ENCODE data around the gene HSD11B1.

HSD11B1 gene

DNA sequence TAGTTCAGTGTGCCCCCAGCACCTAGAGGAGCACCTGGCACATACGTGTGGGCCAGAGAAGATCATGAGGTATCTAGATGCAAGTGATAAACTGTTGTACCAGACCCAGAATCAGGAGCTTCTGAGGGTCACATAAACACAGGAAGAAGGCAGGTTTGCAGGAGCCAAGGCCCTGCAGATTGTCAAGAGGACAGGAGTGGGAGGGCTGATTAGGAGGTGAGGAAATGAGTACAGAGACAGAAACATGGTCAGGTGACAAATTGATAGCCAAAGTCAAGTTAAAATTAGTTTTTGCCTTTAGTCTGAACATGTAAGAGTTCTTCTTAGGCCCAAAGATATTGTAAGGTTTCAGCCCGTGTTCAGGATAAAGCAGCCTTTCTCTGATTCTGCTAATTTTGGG lies 37.2 kb downstream of the HSD11B1 start:
- DNase-seq (ENCODE audit: low read depth, low spot score) = no peak
- TF ChIP-seq, protein P1, sequence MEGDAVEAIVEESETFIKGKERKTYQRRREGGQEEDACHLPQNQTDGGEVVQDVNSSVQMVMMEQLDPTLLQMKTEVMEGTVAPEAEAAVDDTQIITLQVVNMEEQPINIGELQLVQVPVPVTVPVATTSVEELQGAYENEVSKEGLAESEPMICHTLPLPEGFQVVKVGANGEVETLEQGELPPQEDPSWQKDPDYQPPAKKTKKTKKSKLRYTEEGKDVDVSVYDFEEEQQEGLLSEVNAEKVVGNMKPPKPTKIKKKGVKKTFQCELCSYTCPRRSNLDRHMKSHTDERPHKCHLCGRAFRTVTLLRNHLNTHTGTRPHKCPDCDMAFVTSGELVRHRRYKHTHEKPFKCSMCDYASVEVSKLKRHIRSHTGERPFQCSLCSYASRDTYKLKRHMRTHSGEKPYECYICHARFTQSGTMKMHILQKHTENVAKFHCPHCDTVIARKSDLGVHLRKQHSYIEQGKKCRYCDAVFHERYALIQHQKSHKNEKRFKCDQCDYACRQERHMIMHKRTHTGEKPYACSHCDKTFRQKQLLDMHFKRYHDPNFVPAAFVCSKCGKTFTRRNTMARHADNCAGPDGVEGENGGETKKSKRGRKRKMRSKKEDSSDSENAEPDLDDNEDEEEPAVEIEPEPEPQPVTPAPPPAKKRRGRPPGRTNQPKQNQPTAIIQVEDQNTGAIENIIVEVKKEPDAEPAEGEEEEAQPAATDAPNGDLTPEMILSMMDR (IDR thresholded peaks at IDR 0.05; ENCODE audit: insufficient read depth, low read length, missing control alignments) = no peak
- no peak overlapping the region for H3K4me3 ChIP-seq (ENCODE audit: low read depth, low read length)
- POLR2A ChIA-PET = no interaction called here
- CTCF ChIA-PET = interaction anchor here (0.9 to 9.9 kb wide), 2 partner anchors 8 to 162 kb away, joined by 3 to 145 read pairs; partner anchors contain the start of gene CAMK1G

DNA sequence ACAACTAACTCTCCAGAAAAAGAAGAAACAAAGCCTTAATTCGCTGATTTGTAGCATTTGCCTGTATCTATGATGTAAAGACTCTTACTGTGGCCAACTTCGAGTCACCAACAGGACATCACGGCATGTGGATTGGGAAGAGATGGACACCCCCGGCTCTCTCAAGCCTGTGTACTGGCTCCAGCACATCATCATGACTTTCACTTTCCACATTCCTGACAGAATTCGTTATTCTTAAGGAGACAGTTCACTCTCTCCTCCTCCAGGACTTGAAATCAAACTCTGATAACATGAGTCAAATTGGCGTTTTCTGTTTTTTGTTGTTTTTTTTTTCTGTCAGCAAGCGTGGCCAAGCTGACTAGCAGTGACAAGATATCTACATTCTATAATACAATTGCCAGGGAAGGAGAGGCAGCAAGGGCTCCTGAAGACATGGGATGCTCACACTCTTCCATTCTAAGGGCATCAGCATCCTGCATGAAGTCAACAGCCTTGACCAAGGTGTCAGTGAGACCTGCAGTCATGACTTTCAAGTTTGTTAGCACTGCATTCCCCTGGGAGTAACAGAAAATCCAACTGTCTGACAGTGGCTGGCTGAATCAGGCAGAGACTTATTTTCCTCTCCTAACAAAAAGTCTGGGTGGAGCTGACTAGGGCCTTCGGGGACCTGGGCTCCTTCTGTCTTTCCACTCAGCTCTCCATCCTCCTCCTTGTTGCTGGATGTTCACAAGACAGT lies 37.9 kb downstream of the HSD11B1 start:
- TF ChIP-seq, protein P1 (IDR thresholded peaks at IDR 0.05; ENCODE audit: insufficient read depth, low read length, missing control alignments) = no peak
- CTCF ChIA-PET = interaction anchor here (0.8 to 9.9 kb wide), 6 partner anchors 7 to 176 kb away, joined by 3 to 145 read pairs (median 7); partner anchors contain the start of gene CAMK1G
- DNase-seq (ENCODE audit: low read depth, low spot score) = no peak

DNA sequence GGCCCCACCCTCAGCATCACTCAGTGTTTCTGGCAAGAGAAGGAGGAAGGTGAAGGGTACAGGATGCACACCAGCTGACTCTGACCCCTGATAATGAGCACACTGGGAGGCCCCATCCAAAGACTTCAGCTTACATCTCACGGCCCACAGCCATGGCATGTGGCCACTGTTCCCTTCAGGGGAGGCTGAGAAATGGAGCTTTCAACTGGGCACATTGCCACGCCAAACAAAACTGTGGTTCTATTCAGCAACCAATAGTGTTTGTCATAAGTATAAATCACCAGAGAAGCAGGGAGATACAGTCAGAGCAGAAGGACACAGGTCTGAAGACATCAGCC lies 38.5 kb downstream of the HSD11B1 start:
- no peak overlapping the region for H3K4me3 ChIP-seq (ENCODE audit: low read depth, low read length)
- CTCF ChIA-PET = interaction anchor here (1.0 to 9.9 kb wide), 4 partner anchors 9 to 176 kb away, joined by 3 to 145 read pairs (median 40); partner anchors contain the start of gene CAMK1G
- TF ChIP-seq, protein P1 (IDR thresholded peaks at IDR 0.05; ENCODE audit: insufficient read depth, low read length, missing control alignments) = no peak
- POLR2A ChIA-PET = no interaction called here
- DNase-seq (ENCODE audit: low read depth, low spot score) = peak; percentile 45

More for the DNA sequence above, 37.9 kb downstream of the HSD11B1 start:
- no peak overlapping the region for H3K4me3 ChIP-seq (ENCODE audit: low read depth, low read length)
- POLR2A ChIA-PET = no interaction called here

DNA sequence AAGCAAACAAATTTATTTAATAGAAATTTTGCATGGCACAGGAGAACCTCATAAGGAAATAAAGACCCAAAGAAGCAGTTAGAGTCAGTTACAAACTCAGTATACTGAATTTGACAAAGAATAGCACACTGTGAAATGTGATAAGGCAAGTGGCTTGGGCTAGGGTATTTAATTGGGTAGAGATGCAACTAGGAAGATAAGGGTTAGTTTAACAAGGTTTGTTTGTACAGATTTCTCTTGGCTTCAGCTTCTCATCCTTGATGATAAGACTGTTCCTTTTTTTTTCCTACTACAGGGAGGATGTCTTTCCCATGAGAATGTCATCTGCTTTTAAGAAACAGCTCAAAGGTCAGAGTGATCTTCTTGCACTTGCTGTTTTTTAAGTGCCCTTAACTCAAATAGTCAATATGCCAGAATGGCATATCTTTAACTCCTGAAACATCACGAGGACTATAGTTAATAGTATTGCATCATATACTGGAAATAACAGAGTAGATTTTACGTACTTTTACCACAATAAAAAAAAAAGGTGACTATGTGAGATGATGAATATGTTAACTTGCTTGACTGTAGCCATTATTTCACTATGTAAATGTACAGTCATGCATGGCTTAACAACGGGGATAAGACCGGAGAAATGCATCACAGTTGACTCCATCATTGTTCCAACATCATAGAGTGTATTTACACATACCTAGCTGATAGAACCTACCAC lies 42.0 kb downstream of the HSD11B1 start:
- no peak overlapping the region for H3K4me3 ChIP-seq (ENCODE audit: low read depth, low read length)
- ChIA-PET CTCF (interaction anchor here (0.8 to 9.9 kb wide), 16 partner anchors 9 to 185 kb away, joined by 3 to 145 read pairs (median 4); partner anchors contain the start of genes CAMK1G, G0S2 and TRAF3IP3), POLR2A (no interaction called here)
- TF ChIP-seq, protein P1 (IDR thresholded peaks at IDR 0.05; ENCODE audit: insufficient read depth, low read length, missing control alignments) = no peak
- DNase-seq (ENCODE audit: low read depth, low spot score) = no peak

DNA sequence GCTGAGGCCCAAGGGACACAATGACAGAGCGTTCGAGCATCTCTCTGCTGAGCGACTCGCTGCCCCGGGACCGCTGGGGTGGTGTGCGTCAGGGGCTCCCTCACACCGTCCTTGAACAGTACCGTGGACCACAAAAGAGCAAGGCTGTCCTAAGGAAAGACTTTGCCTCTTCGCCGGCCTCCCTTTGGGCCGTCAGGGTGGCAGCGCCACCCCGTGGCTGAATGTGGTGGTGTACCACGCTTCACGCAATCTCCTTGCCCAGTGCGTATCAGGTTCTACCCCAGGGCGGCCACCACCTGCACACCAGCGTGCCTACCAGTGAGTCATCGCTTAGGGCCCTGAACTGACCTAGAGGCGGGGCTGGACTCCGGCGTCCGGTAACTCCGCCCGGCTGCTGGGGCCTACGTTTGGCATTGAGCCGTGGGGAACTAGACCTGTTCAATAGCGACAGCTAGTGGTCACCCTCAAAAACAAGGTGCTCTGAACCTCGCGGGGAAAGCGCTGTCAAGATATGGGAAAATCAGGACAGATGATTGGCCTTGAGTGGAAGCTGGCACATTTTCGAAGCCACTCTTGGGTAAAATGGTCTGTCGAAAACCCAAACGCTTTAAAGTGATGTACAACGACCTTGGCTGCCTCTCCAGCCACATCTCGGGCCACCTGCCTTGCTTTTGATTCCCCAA lies 43.1 kb downstream of the HSD11B1 start:
- TF ChIP-seq, protein P1 (IDR thresholded peaks at IDR 0.05; ENCODE audit: insufficient read depth, low read length, missing control alignments) = peak; percentile 79
- H3K4me3 ChIP-seq (ENCODE audit: low read depth, low read length) = peak overlapping the region; percentile 45
- ChIA-PET POLR2A (no interaction called here), CTCF (interaction anchor here (0.6 to 9.9 kb wide), 38 partner anchors 7 to 326 kb away, joined by 3 to 145 read pairs (median 4); partner anchors contain the start of genes CAMK1G, G0S2, IRF6 and TRAF3IP3)
- DNase-seq (ENCODE audit: low read depth, low spot score) = no peak

Measured in AG04449 (cell line).